Measurements from ENCODE around the gene TPCN2. TPM values are rescaled to one million over a fixed set of nuclear protein-coding genes. Genes with fewer than 3 reads are reported as not detected.

The TPCN2 gene
- total RNA-seq, 1 experiment from 2014 or later = 15.2 TPM

- Histone ChIP-seq H3K4me3 (replicated peaks in 1 of 2; ENCODE audit: low read depth in 1 of 2, low read length in 2 of 2) (no peak overlapping the region), H2AFZ (ENCODE audit: low read depth, low read length, poor library complexity, severe bottlenecking) (no peak overlapping the region), H3K4me1 (ENCODE audit: control insufficient read depth in 1 of 2, insufficient read depth in 2 of 2, low read length in 2 of 2) (no peaks in the 10 kb centered on the region), H3K27me3 (ENCODE audit: insufficient read depth, low read length) (no peaks in the 10 kb centered on the region), H3K9ac (ENCODE audit: low read length) (no peak overlapping the region), H3K9me3 (ENCODE audit: control insufficient read depth in 1 of 2, insufficient read depth in 1 of 2, low read depth in 1 of 2, low read length in 2 of 2) (peaks cover 0 to 6% of the 10 kb centered on the region in 2 experiments; a peak in 2 of 4 replicates), H3K79me2 (ENCODE audit: insufficient read depth, low read length) (no peaks in the 10 kb centered on the region), H3K27ac (ENCODE audit: low read depth, low read length) (no peak overlapping the region), H3K36me3 (ENCODE audit: control insufficient read depth in 1 of 2, insufficient read depth in 2 of 2, low read length in 2 of 2) (no peaks in the 10 kb centered on the region), H3K9me2 (ENCODE audit: insufficient read depth) (no peaks in the 10 kb centered on the region), H3K4me2 (ENCODE audit: low read length) (no peak overlapping the region), H4K20me1 (ENCODE audit: insufficient read depth) (no peaks in the 10 kb centered on the region)
- ATAC-seq = no peak
- intact Hi-C loops (cut with micrococcal nuclease) = no loop called here
- ChIA-PET CTCF (no interaction called here), RAD21 (ENCODE audit: low non-redundant PET in 1 of 2, low total read pairs in 2 of 2, uncharacterized antibody in 2 of 2, unreplicated experiment in 2 of 2) (no interaction called here), POLR2A (no interaction called here)
- no peak for TF ChIP-seq ZBTB33 (IDR thresholded peaks at IDR 0.05; ENCODE audit: extremely low read depth, insufficient replicate concordance, low read length)
- no peak for TF ChIP-seq JUND (IDR thresholded peaks at IDR 0.05)
- no peak for TF ChIP-seq ZNF274 (IDR thresholded peaks at IDR 0.05; ENCODE audit: low read depth, low read length)
- no peak for TF ChIP-seq REST (IDR thresholded peaks at IDR 0.05; ENCODE audit: low read depth)
- no peak for TF ChIP-seq EZH2 (IDR thresholded peaks at IDR 0.05)
- TF ChIP-seq EZH2phosphoT487 (IDR thresholded peaks at IDR 0.05; ENCODE audit: borderline replicate concordance) = no peak
- TF ChIP-seq EGR1 (IDR thresholded peaks at IDR 0.05; ENCODE audit: low read depth) = no peak
- TF ChIP-seq MAX (IDR thresholded peaks at IDR 0.05) = no peak
- no peak for TF ChIP-seq ZFX (IDR thresholded peaks at IDR 0.05)
- no TSS peak for BruUV-seq (replicated peaks)
- DNase-seq (ENCODE audit: low read depth, low spot score) = no peak
Measured at GRCh38 chr11:69151836-69152235, 103.1 kb downstream of the TPCN2 start.
